Stimulated activated CD4-positive, alpha-beta T cell treated with anti-CD3 and anti-CD28 coated beads, Interleukin-2, amount 100 ng/mL, for 4 hours (primary cell): ENCODE data around the gene GBE1.
"Not testable (repeated sequence)": the region's sequence is repeated elsewhere in the genome, so short reads cannot be mapped to it uniquely, and the experiment has no call there.

Experiments
- DNase-seq: peaks from one replicate; pipeline ENCODE4 v3.0.0-alpha.2; 2020; ENCODE audit warnings: low read depth

Gene GBE1

DNA sequence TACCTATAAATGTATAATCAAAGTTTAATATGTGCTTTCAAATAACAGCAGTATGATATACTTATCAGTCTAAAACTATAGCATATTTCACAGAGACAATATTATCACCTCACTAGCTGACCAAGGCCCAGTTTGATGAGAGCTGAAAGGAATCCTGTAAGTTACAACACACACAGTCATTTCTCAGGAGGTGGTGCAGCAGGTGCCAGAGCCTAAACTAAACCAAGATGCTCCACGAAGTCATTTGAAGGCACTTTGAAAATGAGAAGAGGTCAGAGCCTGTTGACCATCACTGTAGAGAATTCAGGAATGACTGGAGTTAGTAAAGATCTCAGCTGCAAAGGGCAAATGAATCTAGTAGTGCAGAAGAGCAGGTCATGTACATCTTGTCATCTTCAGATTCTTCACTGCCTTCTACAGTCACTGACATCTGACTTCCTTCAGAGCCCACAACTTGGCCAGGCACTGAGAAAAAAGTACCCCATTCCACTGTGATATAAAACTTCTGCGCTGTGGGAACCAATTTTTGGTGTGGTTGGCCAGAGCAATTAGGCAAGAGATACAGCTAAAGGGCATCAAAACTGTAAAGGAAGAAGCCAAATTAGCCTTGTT, 7.9 kb downstream of the GBE1 start:
- DNase-seq, result no peak

DNA sequence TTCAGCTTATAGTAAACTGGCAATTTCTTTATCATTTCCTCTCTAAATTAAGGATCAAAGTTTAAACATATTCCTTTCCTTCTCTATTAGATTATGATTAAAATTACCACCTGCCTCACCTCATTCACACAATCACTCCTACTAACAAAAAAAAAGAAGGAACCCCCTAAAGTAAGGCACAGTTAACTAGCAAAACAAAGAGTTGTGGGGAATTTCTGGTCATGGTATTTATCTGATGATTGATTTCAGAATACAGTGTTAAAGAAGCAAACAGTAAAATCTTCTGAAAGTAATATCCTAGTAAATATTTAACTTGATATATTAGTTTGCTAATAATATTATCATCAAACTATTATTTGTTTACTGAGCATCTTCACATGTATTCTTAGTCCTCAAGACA, 8.8 kb downstream of the GBE1 start:
- no peak for DNase-seq

DNA sequence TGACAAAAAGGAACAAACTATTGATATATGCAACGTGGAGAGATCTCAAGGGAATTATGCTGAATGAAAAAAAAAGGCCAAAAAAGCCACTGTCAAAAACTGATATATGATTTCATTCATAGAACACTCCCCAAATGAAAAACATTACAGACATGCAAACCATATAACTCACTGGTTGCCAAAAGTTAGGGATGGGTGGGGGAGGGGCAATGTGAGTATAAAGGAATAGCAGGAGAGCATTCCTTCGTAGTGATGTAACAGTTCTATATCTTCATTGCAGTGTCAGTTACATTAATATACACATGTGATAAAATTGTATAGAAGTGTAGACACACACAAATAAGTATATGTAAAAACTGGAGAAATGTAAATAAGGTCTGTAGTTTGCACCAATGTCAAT, 12.2 kb downstream of the GBE1 start:
- DNase-seq, result no peak

DNA sequence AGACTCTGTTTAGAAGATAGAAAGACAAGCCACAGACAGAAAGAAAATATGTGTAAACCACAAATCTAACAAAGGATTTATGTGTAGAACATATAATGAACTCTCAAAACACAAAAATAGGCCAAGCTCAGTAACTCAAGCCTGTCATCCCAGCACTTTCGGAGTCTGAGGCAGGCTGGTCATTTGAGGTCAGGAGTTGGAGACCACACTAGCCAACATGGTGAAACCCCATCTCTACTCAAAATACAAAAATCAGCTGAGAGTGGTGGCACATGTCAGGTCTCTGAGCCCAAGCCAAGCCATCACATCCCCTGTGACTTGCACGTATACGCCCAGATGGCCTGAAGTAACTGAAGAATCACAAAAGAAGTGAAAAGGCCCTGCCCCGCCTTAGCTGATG, 14.2 kb downstream of the GBE1 start:
- DNase-seq, result not testable (repeated sequence)

DNA sequence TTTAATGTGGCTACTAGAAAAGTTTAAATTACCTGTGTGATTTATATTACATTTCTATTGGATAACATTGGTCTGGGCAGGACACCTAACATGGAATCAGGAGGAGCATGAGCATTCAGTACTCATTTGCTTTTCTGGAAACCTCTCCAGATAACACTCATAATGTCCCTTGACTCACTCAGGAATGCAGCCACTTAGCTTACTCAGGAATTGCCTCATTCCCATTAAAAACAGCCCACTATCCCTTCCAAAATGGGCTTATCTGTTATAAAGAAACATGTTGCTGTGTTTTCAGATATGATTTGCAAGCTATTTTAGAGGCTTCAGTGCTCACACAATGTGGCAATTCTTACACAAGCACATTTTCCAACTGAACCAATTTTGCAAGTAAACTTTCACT, 17.1 kb downstream of the GBE1 start:
- DNase-seq, result no peak

DNA sequence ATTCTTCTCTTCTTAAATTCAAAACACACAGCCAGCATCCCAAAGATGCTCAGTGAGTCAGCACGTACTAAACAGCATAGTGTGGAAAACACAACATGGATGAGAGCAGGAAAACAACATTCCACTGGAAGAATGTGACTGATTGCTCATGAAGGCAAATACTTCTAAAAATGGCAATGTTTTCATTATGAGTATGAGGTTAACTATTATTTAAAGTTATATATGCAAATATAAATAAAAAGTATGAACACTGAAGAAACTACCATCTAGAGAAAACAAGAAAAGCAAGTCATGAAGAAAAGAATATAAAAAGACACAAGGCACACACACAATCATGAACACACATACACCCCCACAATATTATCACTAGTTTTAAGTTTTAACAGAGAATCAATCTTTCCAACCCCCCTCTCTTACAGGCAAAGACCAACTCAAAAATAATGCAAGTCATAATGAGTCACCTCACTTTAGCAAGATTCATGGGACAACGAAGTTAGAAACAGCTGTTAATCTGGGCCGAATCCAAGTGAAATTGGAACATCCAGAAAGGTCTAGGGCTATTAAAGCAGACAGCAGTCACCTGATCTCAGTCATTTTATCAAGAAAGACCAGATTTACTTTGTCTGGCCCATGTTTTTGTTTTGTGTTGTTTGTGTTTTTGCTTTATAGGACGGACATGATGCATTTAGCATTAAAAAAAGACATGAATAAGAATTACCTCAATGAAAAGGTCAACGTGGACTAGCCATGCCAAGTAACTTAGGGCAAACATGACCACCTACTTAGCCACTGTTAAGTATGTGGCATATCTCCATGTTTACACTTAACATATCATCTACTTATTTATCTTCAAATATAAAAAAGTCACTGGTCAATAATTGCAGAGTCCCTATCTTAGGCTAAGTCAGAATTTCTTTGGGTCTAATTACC, 18.1 kb downstream of the GBE1 start:
- no peak for DNase-seq

DNA sequence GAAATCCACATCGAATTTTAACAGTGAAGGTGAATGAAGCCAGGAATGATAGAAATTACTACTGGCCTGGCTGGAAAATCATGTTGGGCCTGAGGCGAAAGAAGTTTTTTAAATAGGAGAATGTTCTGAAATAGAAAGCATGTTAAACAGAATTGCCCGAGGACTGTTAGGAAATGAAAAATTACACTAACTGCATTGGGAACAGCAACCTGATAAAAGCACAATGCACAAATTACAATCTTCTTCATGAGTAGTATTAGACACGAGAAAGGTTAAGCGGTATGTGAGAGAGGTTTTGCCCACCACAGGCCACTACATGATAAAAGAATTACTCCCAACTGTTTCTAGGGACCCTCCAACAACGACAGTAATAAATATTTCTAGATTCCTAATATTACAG, 18.9 kb downstream of the GBE1 start:
- DNase-seq, result no peak

DNA sequence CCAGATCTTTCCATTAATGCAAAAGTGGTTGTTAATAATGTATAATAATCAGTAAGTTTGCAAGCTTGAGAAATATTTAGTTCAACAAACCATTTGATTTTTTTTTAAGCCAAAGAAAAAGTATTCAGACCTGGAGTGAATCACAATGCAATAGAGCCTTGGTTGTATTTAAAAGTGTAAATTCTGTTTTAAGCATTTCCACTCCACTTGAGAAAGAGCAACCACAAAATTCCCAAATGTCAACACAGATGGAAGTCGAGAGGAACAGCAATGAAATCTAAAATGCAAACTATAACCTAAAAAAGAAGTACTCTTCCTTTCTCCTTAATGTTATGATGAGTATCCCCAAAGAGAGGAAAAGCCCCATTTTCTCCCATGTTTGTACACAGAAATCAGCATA, 20.2 kb downstream of the GBE1 start:
- no peak for DNase-seq

DNA sequence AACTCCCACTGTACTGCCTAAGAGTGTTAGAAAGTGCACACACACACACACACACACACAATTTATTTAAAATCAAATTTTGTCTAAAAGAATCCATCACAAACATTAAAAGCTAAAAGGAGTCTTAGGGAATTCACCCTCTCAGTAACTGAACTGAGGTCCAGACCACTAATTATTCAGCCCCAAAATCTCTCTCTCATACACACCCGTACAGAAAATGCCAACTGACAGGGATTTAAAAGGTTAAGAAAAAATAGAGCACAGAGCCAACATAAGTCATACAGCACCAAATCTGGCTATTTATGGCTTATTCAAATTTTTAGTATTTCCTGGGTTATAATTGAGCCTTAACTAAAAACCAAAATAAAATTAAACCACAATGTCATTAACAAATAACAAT, 20.7 kb downstream of the GBE1 start:
- DNase-seq, result no peak

DNA sequence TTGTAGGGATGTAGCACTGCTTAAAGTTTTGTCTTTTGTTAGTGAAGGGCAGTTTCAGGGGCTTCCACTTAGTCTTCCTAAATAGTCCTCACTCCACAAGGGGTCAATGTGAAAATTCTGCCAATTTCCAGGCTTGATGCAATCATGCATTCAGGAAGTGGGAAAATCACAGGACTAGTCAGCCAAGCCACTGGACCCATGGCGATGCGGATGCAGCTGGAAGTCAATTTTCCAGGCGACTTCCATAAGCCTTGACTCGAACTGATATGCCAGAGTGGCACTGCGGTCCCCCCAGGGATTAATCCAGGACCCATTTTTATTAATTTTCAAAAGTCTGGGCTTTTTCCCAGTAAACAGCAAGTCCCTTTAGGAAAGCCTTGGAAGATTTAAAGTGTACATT, 26.1 kb downstream of the GBE1 start:
- DNase-seq, result no peak

DNA sequence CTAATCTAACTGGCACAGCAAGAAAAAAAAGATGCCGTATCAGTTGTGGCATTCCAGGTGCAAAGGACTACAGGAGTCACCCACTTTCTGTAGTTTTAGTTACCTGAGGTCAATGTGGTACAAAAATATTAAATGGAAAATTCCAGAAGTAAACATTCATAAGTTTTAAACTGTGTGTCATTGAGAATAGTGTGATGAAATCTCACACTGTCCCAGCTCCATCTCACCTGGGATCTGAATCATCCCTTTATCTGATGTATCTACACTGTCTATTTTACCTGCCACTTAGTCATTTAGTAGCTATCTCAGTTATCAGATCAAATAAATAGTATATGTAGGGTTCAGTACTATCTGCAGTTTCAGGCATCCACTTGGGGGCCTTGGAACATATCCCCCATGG, 26.7 kb downstream of the GBE1 start:
- no peak for DNase-seq

DNA sequence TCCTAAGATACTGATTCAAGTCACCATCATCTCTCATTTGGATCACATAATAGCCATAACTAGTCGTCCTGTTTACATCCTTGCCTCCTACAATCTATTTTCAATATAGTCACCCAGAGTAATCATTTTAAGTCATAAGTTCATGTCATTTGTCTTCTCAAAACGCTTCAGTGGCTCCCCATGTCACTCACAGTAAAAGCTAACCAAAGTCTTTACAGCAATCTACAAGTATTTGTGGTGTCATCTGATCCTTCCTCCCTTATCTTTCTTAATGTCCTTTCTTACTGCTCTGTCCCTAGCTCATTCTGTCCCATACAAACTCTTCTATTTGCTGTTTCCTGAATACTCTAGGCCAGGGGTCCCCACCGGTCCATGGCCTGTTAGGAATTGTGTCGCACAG, 28.8 kb downstream of the GBE1 start:
- no peak for DNase-seq

DNA sequence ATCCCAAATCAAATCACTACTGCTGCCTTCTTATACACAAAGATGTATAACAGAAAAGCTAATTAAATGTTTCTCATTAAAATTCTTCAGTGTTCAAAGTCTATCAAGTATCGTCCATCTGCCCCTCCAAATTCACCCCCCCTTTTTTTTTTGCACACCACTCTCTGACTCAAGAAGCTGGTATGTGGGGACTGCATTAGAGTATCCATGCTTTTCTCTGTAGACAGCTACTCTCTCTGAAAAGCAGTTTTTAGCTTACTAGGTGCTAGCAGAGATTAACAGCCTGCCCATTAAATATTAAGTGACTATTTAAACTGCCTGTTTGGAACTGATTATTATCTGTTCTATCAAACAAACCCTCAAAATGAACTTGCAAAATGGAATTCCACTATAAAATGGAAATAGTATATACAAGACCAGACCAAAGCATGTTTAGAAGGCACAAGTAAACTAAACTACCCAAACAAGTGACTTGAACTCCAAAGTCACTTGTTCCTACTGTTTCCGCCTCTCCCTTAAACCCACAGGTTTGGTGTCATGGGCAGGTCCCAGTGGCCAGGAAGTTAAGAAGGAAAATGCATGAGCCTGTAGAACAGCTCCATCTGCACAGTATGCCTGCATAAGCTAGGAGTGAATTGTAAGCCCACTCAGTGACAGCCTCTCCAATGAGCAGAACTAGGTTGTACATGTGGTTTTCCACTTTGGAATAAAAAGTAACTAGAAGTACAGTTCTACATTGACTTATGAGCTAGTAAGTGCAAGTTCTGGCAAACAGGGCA, 32.5 kb downstream of the GBE1 start:
- no peak for DNase-seq

DNA sequence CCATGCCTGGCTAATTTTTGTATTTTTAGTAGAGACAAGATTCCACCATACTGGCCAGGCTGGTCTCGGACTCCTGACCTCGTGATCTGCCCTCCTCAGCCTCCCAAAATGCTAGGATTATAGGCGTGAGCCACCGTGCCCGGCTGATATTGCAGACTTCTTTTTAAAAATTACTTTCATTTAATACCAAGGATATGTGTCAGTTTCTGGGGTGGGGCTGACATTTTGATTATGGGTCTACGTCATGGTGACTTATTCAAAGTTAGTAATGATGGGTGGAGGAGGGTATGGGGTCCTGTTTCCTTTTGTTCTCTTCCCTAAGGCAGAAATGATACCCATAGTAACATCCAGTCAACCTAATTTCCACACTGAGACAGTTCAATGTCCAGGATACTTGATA, 34.7 kb downstream of the GBE1 start:
- no peak for DNase-seq

DNA sequence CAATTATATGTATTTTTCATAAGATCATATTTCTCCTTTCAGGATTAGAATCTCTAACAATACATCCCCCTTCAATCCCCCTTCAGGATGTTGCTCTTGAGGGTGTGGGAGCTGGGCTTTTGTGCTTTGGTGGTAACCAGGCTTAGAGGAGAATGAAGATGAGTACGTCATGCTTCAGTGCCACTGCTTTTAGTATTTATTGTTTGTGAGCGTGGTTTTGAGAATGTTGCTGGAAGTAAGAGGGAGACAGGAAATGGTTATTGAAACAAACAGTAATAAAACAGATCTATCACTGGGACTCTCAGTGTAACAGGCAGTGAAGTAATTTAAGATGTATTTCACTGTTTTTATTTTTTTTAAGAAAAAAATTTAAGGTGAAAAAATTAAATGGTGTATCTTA, 35.3 kb downstream of the GBE1 start:
- DNase-seq, result no peak

DNA sequence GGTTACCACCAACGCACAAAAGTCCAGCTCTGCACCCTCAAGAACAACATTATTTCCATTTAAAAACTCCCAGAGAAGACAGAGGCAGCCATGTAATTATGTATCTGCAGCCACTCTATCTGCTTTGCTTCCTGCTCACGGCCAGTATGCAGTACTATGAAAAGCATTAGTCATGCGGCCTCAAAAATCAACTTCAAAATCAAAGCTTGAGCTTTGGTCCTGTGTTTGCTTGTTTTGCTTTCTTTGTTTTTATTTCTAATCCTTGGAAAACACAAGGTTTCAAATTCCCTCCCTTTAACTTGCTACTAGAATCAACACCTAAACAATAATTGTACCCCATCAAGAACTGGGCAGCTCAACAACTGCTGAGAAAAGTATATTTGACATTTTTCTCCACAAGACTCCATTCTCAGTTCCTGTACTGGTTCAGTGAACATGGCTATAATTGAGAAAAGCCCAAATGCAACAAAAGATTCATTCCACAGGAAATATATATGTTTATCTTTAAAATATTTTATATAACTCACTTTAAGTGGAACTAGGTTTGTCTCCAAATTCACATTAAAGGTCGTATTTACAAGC, 37.6 kb downstream of the GBE1 start:
- no peak for DNase-seq

DNA sequence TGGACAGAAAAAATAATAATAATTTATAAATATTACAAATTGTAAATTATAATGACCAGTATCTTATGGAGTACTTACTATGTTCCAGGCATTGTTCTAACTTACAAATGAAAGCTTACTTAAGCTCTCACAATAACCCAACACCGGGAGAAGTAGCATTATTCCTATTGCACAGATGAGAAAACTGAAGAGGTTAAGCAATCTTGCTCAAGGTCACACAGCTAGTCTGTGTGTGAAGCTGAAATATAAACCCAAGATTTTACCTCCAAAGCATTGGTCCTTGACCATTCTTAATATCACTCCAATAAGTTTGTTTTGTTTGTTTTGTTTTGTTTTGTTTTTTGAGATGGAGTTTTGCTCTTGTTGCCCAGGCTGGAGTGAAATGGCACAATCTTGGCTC, 43.1 kb downstream of the GBE1 start:
- DNase-seq, result no peak

DNA sequence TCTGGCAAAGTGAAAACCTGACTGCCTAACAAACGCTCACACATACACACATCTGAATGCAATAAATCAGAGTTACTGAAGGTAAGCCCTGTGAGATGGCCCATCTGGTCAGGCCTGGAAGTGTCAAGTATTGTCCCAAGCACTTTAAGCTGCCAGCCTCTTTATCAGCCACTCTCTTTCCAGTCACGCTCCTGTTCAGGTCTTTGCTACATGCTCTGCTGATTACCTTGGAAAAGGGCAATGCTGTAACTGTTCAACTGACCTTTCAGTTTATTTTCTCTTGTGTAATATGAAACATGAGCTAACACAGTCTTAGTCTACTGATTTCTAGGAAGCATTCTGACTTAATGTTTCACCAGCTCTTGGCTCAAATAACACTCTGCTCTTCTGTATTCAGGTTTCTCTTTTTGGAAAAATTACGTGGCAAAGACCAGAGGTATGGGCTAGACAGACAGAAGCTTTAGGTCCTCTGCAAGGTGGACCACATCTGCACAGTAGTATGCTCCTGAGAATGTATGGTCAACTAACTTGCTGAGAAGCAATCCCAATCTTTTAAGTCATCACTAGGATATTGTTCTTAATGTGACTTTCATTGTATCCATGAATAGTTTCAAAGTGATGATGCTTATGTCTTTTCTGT, 44.5 kb downstream of the GBE1 start:
- DNase-seq, result no peak

DNA sequence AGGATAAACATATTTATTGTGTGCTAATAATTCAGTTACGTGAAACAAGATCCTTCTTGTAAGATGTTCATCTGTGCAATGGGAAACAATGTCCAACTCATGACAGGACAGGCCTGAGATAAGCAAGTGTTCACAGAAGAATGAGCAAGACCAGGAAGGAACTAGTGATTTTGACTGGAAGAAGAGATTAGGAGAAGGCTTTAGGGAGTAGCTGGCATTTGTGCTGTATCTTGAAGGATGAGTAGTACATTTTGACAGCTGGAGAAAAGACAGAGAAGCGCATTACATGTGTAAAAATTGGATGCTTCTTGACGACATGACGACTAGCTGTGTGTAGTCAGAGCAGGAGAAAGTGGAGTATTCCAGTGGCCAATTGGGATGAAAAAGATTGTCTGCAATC, 48.4 kb downstream of the GBE1 start:
- DNase-seq, result no peak

DNA sequence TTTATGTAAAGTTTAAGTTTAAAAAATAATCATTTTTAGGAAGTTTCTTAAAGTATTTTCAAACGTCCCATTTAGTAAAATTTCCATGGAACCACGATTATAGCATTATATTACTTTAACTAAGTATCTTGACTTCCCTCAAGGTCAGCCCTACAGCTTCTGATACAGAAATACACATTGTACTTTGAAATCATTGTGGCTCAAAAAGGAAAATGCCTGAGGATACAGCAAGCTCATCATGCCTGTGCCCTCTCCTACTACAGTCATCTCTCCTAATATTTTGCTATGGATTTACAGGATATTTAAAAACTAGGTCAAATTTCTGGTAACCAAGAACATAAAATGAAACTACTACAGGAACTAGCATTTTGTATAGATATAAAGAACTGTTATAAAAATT, 51.8 kb downstream of the GBE1 start:
- no peak for DNase-seq

DNA sequence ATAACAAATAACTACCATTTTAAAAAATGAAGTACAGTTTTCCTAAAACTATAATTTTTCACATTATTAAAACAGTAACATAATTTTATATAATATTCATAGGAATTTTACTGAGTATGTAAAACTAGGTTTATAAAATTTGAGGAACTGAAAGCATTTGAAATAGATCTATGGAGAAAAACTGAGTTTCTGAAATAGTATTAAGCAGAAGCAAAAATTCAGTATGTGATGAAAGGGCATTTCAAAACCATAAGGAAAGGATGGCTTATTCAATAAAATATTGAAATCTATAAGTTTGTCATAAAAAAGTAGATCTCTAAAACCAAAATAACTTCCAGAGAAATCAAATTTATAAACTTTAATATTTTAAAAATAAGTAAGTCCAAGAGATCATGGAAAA, 53.4 kb downstream of the GBE1 start:
- DNase-seq, result no peak

DNA sequence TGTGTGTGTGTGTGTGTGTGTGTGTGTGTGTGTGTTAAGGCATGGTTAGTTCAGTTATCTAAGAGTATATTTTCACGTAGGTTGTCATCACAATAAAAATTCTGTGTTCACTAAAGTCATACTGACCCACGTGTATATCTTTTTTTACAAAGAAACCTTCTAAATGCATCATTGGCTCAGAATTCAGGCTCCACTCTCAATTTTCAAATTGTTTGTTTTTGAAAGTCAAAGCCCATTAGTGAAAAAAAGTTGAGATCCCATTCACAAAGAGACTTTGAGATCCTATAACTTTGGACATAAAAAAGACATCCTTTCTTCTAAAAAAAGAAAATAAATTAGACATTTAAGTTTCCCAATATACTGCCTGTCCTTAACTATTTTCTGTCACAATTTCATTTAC, 59.3 kb downstream of the GBE1 start:
- no peak for DNase-seq
